Posterior vena cava (tissue), 2 donors: ENCODE results near the gene LDHD. TPM values are rescaled to one million over a fixed set of nuclear protein-coding genes. Genes with fewer than 3 reads are reported as not detected.

Experiments
- DNase-seq: peaks from one replicate; pipeline ENCODE4 v3.0.0-alpha.2; 2020; ENCODE audit warnings: low spot score
- intact Hi-C, 2 donors: fragments of 100-400 bp; cut with DNase I; formaldehyde crosslinking; loops; one replicate each; pipeline versions ENCODE4 v1.14.1 to v1.14.2; 2022 to 2023
- total RNA-seq, 2 donors: library from RNA; stranded (reverse); fragmentation: NEBNext Ultra II Directional; extraction: Animal tissue kit (Norgen Biotek cat#: 25700); gene quantifications; one replicate each; pipeline ENCODE4 v1.2.1, GENCODE V29; 2021
- donor health status: DM: yes; HTN: yes; CAD: no.
- donor health status: DM: yes; HTN: yes; CAD: no.

LDHD gene
- total RNA-seq, 2 donors from 2014 or later = 0.52 to 2.3 TPM

- intact Hi-C loops = loop anchor here in 1 of 2 donors (10.0 kb wide), 1 partner anchor 1535 kb away; no protein-coding TSS in a partner anchor
- no peak for DNase-seq
Measured at GRCh38 chr16:75070012-75070841, 46.4 kb downstream of the LDHD start.

- DNase-seq = no peak
Measured at GRCh38 chr16:75068085-75069031, 48.2 kb downstream of the LDHD start.

GRCh38 chr16:75066861-75067447 lies 49.6 kb downstream of the LDHD start:
- intact Hi-C loops = loop anchor here in 1 of 2 donors (10.0 kb wide), 1 partner anchor 62 kb away; no protein-coding TSS in a partner anchor
- DNase-seq = no peak

More at GRCh38 chr16:75068085-75069031, 48.2 kb downstream of the LDHD start:
- intact Hi-C loops = loop anchor here in 1 of 2 donors (10.0 kb wide), 1 partner anchor 64 kb away; no protein-coding TSS in a partner anchor

- no peak for DNase-seq
- intact Hi-C loops = loop anchor here in 1 of 2 donors (10.0 kb wide), 1 partner anchor 61 kb away; no protein-coding TSS in a partner anchor
Measured at GRCh38 chr16:75065521-75066149, 50.9 kb downstream of the LDHD start.

GRCh38 chr16:75065149-75065505 lies 51.5 kb downstream of the LDHD start:
- DNase-seq = no peak
- intact Hi-C loops = loop anchor here in 1 of 2 donors (10.0 kb wide), 1 partner anchor 60 kb away; no protein-coding TSS in a partner anchor

GRCh38 chr16:75064403-75065148 lies 52.0 kb downstream of the LDHD start:
- intact Hi-C loops = loop anchor here in 1 of 2 donors (10.0 kb wide), 1 partner anchor 60 kb away; no protein-coding TSS in a partner anchor
- DNase-seq = no peak

- intact Hi-C loops = loop anchor here in 1 of 2 donors (10.0 kb wide), 1 partner anchor 59 kb away; no protein-coding TSS in a partner anchor
- DNase-seq = no peak
Measured at GRCh38 chr16:75063549-75064088, 53.0 kb downstream of the LDHD start.

GRCh38 chr16:75062976-75063346 lies 53.6 kb downstream of the LDHD start:
- no peak for DNase-seq
- intact Hi-C loops = loop anchor here in 1 of 2 donors (10.0 kb wide), 1 partner anchor 58 kb away; no protein-coding TSS in a partner anchor

- peak; percentile 83 for DNase-seq
- intact Hi-C loops = loop anchor here in 1 of 2 donors (10.0 kb wide), 1 partner anchor 58 kb away; no protein-coding TSS in a partner anchor
Measured at GRCh38 chr16:75062135-75062975, 54.2 kb downstream of the LDHD start.

Other genes with a start within 250 kb of the LDHD start
- gene WDR59, start 131.7 kb downstream of the LDHD start, total RNA-seq = 10 to 100 TPM; 32.4 to 32.8 TPM
- 10 to 100 TPM; 15.4 to 23.5 TPM for gene ZNRF1, start 117.8 kb downstream of the LDHD start, total RNA-seq
- 10 to 100 TPM in 1 of 2 donors, 1 to 10 TPM in 1; 9.1 to 10.2 TPM for gene ZFP1, start 31.7 kb upstream of the LDHD start, total RNA-seq
- gene CTRB2, start 90.4 kb upstream of the LDHD start, total RNA-seq = 1 to 10 TPM in 1 of 2 donors, under 1 TPM in 1; 0.79 to 9.1 TPM
- 1 to 10 TPM in 1 of 2 donors, not detected in 1; 4.0 TPM for gene CTRB1, start 102.2 kb upstream of the LDHD start, total RNA-seq
- gene BCAR1, start 134.8 kb upstream of the LDHD start, total RNA-seq = 100 to 1,000 TPM in 1 of 2 donors, 10 to 100 TPM in 1; 48.7 to 104 TPM